T1000 (cell line): Measurements from ENCODE around the gene ACAD8.
A peak's percentile ranks its signal among the peaks of the same experiment; 100 is the strongest.

Experiments
- DNase-seq: peaks from one replicate; lab custom pipeline; 2025; ENCODE audit warnings: mixed read lengths; lab: John Stamatoyannopoulos, UW

The ACAD8 gene

DNA sequence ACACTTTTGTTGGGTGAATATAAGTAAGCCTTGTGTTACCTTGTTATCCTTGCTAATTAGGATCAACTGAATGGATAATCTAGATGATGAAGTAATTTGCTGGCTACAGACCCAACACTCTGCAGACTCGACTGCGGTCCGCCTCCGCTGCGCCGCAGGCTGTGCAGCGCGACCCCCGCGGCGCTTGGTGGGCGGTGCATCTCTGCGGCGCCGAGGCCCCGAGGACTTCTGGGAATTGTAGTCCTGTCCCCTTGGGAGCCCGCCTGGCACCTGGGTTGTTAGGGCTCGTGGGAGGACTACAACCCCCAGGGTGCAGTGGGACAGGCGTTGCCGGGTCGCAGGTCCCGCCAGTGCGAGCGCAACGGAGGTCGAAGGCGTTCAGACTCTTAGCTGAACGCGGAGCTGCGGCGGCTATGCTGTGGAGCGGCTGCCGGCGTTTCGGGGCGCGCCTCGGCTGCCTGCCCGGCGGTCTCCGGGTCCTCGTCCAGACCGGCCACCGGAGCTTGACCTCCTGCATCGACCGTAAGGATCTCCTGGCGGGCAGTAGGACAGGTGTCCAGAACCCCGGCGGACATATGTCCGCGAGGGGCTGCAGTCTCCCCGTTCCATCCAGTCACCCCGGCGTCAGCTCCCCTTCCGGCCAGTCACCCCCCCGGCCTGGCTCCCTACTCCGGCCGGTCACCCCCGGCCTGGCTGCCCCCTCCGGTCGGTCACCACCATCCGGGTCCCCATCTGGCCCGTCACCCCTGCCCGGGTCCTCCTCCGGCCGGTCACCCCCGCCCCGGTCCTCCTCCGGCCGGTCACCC, at the start of gene ACAD8, which contains the start of gene THYN1:
TSS of gene ACAD8 (plus strand) at position 381 of the 806 bp plus-strand sequence. CDS start at position 414, 33 bp downstream.
TSS of gene THYN1 (minus strand) at position 165 of the 806 bp plus-strand sequence. CDS start 470 bp downstream, outside the sequence.
- DNase-seq: peak; percentile 85

- no peak for DNase-seq
These were observed 47.6 kb upstream of the ACAD8 start for GRCh38 chr11:134205729-134206128.

- no peak for DNase-seq
These were observed 47.2 kb upstream of the ACAD8 start for GRCh38 chr11:134206185-134206584.

DNA sequence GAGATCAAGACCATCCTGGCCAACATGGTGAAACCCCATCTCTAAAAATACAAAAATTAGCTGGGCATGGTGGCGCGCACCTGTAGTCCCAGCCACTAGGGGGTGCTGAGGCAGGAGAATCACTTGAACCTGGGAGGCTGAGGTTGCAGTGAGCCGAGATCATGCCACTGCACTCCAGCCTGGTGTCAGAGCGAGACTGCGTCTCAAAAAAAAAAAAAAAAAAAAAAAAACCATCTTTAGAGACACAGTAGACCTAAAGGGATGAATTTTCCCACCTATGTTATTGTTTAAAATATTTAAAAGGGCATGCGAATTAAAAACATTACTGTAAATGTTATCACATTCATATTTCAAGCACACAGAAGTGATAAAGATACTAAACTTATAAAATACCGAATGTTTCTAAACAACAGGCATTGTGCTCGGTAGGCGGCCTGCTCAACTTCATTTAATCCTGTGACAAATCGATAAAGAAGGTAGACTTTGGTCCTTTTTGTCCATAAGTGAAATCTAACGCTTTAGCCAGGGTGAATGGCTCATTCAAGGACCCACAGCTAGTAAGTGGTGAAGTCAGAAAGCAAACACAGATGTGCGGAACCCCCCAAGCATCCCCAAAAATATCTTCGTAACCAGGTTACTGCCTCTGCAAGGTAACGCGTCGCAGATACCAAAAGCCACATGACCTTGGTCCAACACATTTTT, 45.7 kb upstream of the ACAD8 start:
- DNase-seq: no peak

- DNase-seq: no peak
These were observed 37.5 kb upstream of the ACAD8 start for GRCh38 chr11:134215836-134216235.

GRCh38 chr11:134216816-134217215, 36.6 kb upstream of the ACAD8 start:
- no peak for DNase-seq

DNA sequence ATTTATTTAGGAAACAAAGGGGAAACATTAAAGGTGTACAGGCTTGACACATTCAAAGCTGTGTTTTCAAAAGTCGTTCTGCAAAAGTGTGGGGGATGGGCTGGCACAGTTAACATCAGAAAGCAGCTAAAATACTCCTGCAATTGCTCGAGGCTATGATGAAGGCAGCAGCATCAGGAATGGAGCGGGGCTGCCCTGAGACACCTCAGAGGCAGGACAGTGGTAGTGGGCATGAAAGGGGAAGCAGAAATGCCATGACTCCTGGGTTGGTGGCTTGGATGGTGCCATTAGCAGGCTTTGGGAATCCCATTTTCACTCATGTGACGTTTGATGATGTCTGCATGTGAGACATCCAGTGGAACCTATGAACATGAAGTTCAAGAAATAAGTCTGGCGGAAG, 30.2 kb upstream of the ACAD8 start:
- DNase-seq: no peak

GRCh38 chr11:134223836-134224709, 29.3 kb upstream of the ACAD8 start, which contains the start of the genes NCAPD3 and VPS26B:
NCAPD3 (minus strand) TSS chr11:134223967; CDS start chr11:134223926, 41 bp downstream.
VPS26B (plus strand) TSS chr11:134224671; CDS start chr11:134225123, 452 bp downstream.
- peak; percentile 86 for DNase-seq

- DNase-seq: peak; percentile 62
These were observed 28.4 kb upstream of the ACAD8 start for GRCh38 chr11:134224710-134225664.

GRCh38 chr11:134226806-134227325, 26.5 kb upstream of the ACAD8 start:
- DNase-seq: no peak

DNA sequence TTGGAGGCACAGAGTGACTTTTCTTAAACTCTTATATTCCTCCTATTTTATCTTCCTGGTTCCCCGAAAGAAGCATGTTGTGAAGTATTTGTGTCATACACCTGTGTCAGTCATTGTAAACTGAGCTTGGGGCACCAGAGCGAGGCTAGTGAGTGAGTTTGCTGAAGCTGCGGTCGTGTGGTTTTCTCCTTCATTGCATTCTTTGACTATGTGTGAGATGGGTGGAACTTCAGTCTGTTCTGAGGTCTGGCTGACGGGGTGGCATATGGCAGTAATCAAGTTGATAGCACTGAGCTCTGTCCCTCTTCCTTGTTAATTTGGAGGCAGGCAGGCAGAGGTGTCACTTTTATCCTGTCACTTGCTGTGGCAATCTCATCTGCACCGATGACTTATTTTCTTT, 24.7 kb upstream of the ACAD8 start:
- DNase-seq: no peak

GRCh38 chr11:134229126-134229790, 24.1 kb upstream of the ACAD8 start:
- no peak for DNase-seq

GRCh38 chr11:134230339-134230738, 23.0 kb upstream of the ACAD8 start:
- DNase-seq: no peak

GRCh38 chr11:134231958-134232659, 21.3 kb upstream of the ACAD8 start:
- DNase-seq: no peak

DNA sequence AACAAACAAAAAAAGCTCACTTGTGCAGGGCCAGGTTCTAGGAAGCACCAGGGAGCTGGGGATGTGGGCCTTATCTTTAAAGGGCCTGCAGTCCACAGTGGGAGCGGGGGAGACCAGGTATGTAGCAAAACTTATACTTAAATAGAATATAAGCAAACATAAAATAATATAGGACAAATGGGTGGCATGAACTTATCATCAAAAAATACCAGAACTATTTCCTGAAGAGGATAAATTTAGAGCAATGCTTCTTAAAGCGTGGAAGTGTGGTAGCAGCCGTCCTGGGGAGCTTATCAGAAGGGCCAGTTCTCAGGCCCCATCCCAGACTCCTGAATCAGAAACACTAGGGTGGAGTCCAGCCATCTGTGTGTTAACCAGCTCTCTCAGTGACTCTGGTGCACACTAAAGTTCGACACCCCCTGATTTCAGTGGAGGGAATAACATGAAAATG, 19.6 kb upstream of the ACAD8 start:
- DNase-seq: no peak

DNA sequence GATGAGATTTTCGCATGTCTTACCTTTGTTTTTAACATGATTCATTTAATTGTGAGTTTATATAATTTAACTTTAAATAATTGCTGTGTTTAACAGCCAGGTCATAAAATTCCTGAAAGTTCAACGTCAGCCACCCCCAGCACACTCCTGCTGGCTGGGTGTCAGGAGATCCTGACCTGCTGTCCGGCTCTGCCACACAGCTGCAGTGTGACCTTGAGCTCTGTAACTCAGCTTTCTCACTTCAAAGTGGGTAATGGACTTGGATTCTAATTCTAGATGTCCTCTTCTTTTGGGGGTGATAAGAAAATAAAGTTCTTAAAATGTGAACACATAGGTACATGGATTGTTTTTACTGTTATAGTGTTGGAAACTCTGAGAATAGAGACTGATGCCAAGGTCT, 18.0 kb upstream of the ACAD8 start:
- DNase-seq: no peak

DNA sequence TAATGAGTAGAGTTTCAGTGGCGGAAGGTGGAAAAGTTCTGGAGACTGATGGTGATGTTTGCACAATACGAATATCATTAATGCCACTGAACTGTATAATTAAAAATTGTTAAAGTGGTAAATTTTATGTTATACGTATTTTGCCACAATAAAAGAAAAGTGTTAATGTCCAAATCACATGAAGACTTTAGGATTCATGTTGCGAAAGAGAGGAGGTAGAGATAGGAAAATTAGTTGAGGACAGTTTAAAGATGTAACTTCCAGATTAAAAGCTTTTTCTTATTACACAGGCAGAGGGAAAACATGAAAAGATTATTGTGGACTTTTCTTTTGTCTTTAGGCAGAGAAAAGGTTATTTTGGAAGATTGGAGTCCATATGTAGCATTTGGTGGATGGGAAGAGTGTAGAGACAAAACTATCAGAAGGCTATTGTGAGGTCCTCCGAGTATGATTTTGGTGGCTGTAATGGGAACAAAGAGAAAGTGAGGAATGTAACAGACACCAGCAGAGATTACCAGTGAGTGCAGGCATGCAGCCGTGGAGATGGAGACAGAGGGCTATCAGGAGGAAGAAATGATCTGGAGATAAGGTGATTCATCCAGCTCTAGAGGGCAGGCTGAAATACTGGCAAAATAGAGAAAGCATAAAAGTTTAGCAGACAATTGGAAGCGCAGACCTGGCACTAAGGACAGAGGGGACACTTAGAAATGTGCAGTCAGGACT, 16.4 kb upstream of the ACAD8 start:
- DNase-seq: no peak

- no peak for DNase-seq
These were observed 15.8 kb upstream of the ACAD8 start for GRCh38 chr11:134237557-134237922.

GRCh38 chr11:134238956-134239355, 14.4 kb upstream of the ACAD8 start:
- no peak for DNase-seq
